ENCODE data around the gene USP14. TPM values are rescaled to one million over a fixed set of nuclear protein-coding genes. Genes with fewer than 3 reads are reported as not detected.

Gene USP14
- total and polyA plus RNA-seq, 2 experiments from 2014 or later, result 13.9 to 94.8 TPM

- no peak overlapping the region for H3K27ac ChIP-seq
- H2AFZ ChIP-seq, result no peak overlapping the region
- no peaks in the 10 kb centered on the region for H3K9me3 ChIP-seq (ENCODE audit: low read depth)
- in situ Hi-C loops (cut with MboI), result no loop called here
- no peak for TF ChIP-seq EZH2phosphoT487 (IDR thresholded peaks at IDR 0.05; ENCODE audit: insufficient read depth, low read depth)
- TF ChIP-seq EZH2 (IDR thresholded peaks at IDR 0.05; ENCODE audit: insufficient read depth, poor library complexity, severe bottlenecking), result no peak
- H3F3A ChIP-seq (ENCODE audit: insufficient read depth), result no peaks in the 10 kb centered on the region
- H4K20me1 ChIP-seq (ENCODE audit: insufficient read depth), result no peaks in the 10 kb centered on the region
- H3K27me3 ChIP-seq (replicated peaks; ENCODE audit: insufficient read depth), result no peaks in the 10 kb centered on the region
- peaks cover 14% of the 10 kb centered on the region for H3K36me3 ChIP-seq (ENCODE audit: low read depth)
- WGBS, 2 experiments (ENCODE audit: low coverage in 1 of 2, low lambda C conversion rate in 2 of 2, missing lambda C conversion rate in 2 of 2), result 100% methylated on average over 1 of the region's 1 CpG
- no peaks in the 10 kb centered on the region for H3K79me2 ChIP-seq (ENCODE audit: insufficient read depth)
- H3K9ac ChIP-seq, result no peak overlapping the region
- no peaks in the 10 kb centered on the region for H3K9me2 ChIP-seq (ENCODE audit: insufficient read depth)
- no peak for DNase-seq
- H3K4me3 ChIP-seq, result no peak overlapping the region
- no peak overlapping the region for H3K4me2 ChIP-seq (ENCODE audit: unreplicated experiment)
- no peaks in the 10 kb centered on the region for H3K4me1 ChIP-seq (ENCODE audit: insufficient read depth)
These were observed 81.8 kb downstream of the USP14 start for GRCh38 chr18:240175-240574.

GRCh38 chr18:245282-245847 is 87.0 kb downstream of the USP14 start:
- no peaks in the 10 kb centered on the region for H3K79me2 ChIP-seq (ENCODE audit: insufficient read depth)
- no peaks in the 10 kb centered on the region for H3K9me3 ChIP-seq (ENCODE audit: low read depth)
- H3K4me2 ChIP-seq (ENCODE audit: unreplicated experiment), result no peak overlapping the region
- no peak overlapping the region for H3K9ac ChIP-seq
- in situ Hi-C loops (cut with MboI), result no loop called here
- H4K20me1 ChIP-seq (ENCODE audit: insufficient read depth), result no peaks in the 10 kb centered on the region
- no peak overlapping the region for H3K27ac ChIP-seq
- H2AFZ ChIP-seq, result no peak overlapping the region
- WGBS, 2 experiments (ENCODE audit: low coverage in 1 of 2, low lambda C conversion rate in 2 of 2, missing lambda C conversion rate in 2 of 2), result 96 to 100% methylated on average over 2 of the region's 2 CpGs
- peaks cover 41% of the 10 kb centered on the region for H3K36me3 ChIP-seq (ENCODE audit: low read depth)
- no peaks in the 10 kb centered on the region for H3K9me2 ChIP-seq (ENCODE audit: insufficient read depth)
- no peak overlapping the region for H3K4me3 ChIP-seq
- TF ChIP-seq EZH2 (IDR thresholded peaks at IDR 0.05; ENCODE audit: insufficient read depth, poor library complexity, severe bottlenecking), result no peak
- TF ChIP-seq EZH2phosphoT487 (IDR thresholded peaks at IDR 0.05; ENCODE audit: insufficient read depth, low read depth), result no peak
- H3F3A ChIP-seq (ENCODE audit: insufficient read depth), result no peaks in the 10 kb centered on the region
- peak; percentile 7 for DNase-seq
- H3K4me1 ChIP-seq (ENCODE audit: insufficient read depth), result no peaks in the 10 kb centered on the region
- H3K27me3 ChIP-seq (replicated peaks; ENCODE audit: insufficient read depth), result no peaks in the 10 kb centered on the region

GRCh38 chr18:248053-248452 is 89.7 kb downstream of the USP14 start:
- no peaks in the 10 kb centered on the region for H4K20me1 ChIP-seq (ENCODE audit: insufficient read depth)
- no peaks in the 10 kb centered on the region for H3K9me2 ChIP-seq (ENCODE audit: insufficient read depth)
- TF ChIP-seq EZH2 (IDR thresholded peaks at IDR 0.05; ENCODE audit: insufficient read depth, poor library complexity, severe bottlenecking) (no peak), EZH2phosphoT487 (IDR thresholded peaks at IDR 0.05; ENCODE audit: insufficient read depth, low read depth) (no peak)
- no peaks in the 10 kb centered on the region for H3K27me3 ChIP-seq (replicated peaks; ENCODE audit: insufficient read depth)
- peaks cover 64% of the 10 kb centered on the region for H3K36me3 ChIP-seq (ENCODE audit: low read depth)
- H3K4me3 ChIP-seq, result no peak overlapping the region
- in situ Hi-C loops (cut with MboI), result no loop called here
- H3K27ac ChIP-seq, result no peak overlapping the region
- H3K4me1 ChIP-seq (ENCODE audit: insufficient read depth), result no peaks in the 10 kb centered on the region
- WGBS, 2 experiments (ENCODE audit: low coverage in 1 of 2, low lambda C conversion rate in 2 of 2, missing lambda C conversion rate in 2 of 2), result 99 to 100% methylated on average over 4 of the region's 4 CpGs
- no peaks in the 10 kb centered on the region for H3F3A ChIP-seq (ENCODE audit: insufficient read depth)
- H3K9me3 ChIP-seq (ENCODE audit: low read depth), result no peaks in the 10 kb centered on the region
- no peak overlapping the region for H3K9ac ChIP-seq
- H2AFZ ChIP-seq, result no peak overlapping the region
- no peak overlapping the region for H3K4me2 ChIP-seq (ENCODE audit: unreplicated experiment)
- no peaks in the 10 kb centered on the region for H3K79me2 ChIP-seq (ENCODE audit: insufficient read depth)
- no peak for DNase-seq

- H3K4me2 ChIP-seq (ENCODE audit: unreplicated experiment), result no peak overlapping the region
- no peaks in the 10 kb centered on the region for H3K4me1 ChIP-seq (ENCODE audit: insufficient read depth)
- no peak overlapping the region for H3K27ac ChIP-seq
- H3F3A ChIP-seq (ENCODE audit: insufficient read depth), result no peaks in the 10 kb centered on the region
- no peaks in the 10 kb centered on the region for H3K9me3 ChIP-seq (ENCODE audit: low read depth)
- 81 to 87% methylated on average over 2 of the region's 2 CpGs for WGBS, 2 experiments (ENCODE audit: low coverage in 1 of 2, low lambda C conversion rate in 2 of 2, missing lambda C conversion rate in 2 of 2)
- no peak overlapping the region for H3K9ac ChIP-seq
- DNase-seq, result peak; percentile 54
- H3K4me3 ChIP-seq, result no peak overlapping the region
- H3K79me2 ChIP-seq (ENCODE audit: insufficient read depth), result no peaks in the 10 kb centered on the region
- no peak overlapping the region for H2AFZ ChIP-seq
- TF ChIP-seq EZH2phosphoT487 (IDR thresholded peaks at IDR 0.05; ENCODE audit: insufficient read depth, low read depth) (no peak), EZH2 (IDR thresholded peaks at IDR 0.05; ENCODE audit: insufficient read depth, poor library complexity, severe bottlenecking) (no peak)
- no peaks in the 10 kb centered on the region for H3K27me3 ChIP-seq (replicated peaks; ENCODE audit: insufficient read depth)
- H3K36me3 ChIP-seq (ENCODE audit: low read depth), result peaks cover 70% of the 10 kb centered on the region
- in situ Hi-C loops (cut with MboI), result no loop called here
- no peaks in the 10 kb centered on the region for H4K20me1 ChIP-seq (ENCODE audit: insufficient read depth)
- no peaks in the 10 kb centered on the region for H3K9me2 ChIP-seq (ENCODE audit: insufficient read depth)
These were observed 92.3 kb downstream of the USP14 start for GRCh38 chr18:250685-251084.

- H3K4me2 ChIP-seq (ENCODE audit: unreplicated experiment), result no peak overlapping the region
- H3K9ac ChIP-seq, result no peak overlapping the region
- DNase-seq, result no peak
- 98 to 99% methylated on average over 5 of the region's 5 CpGs for WGBS, 2 experiments (ENCODE audit: low coverage in 1 of 2, low lambda C conversion rate in 2 of 2, missing lambda C conversion rate in 2 of 2)
- no peaks in the 10 kb centered on the region for H3K27me3 ChIP-seq (replicated peaks; ENCODE audit: insufficient read depth)
- H3K4me1 ChIP-seq (ENCODE audit: insufficient read depth), result no peaks in the 10 kb centered on the region
- no peaks in the 10 kb centered on the region for H3F3A ChIP-seq (ENCODE audit: insufficient read depth)
- no peaks in the 10 kb centered on the region for H3K9me2 ChIP-seq (ENCODE audit: insufficient read depth)
- no peaks in the 10 kb centered on the region for H3K9me3 ChIP-seq (ENCODE audit: low read depth)
- H4K20me1 ChIP-seq (ENCODE audit: insufficient read depth), result no peaks in the 10 kb centered on the region
- no peak overlapping the region for H3K27ac ChIP-seq
- no peak overlapping the region for H3K4me3 ChIP-seq
- no peak overlapping the region for H2AFZ ChIP-seq
- peaks cover 69% of the 10 kb centered on the region for H3K36me3 ChIP-seq (ENCODE audit: low read depth)
- in situ Hi-C loops (cut with MboI), result no loop called here
- TF ChIP-seq EZH2phosphoT487 (IDR thresholded peaks at IDR 0.05; ENCODE audit: insufficient read depth, low read depth) (no peak), EZH2 (IDR thresholded peaks at IDR 0.05; ENCODE audit: insufficient read depth, poor library complexity, severe bottlenecking) (no peak)
- H3K79me2 ChIP-seq (ENCODE audit: insufficient read depth), result no peaks in the 10 kb centered on the region
These were observed 93.2 kb downstream of the USP14 start for GRCh38 chr18:251572-251971.

All from GM23248 (cell line).